A673 (cell line): Measurements from ENCODE around the gene ME1. TPM values are rescaled to one million over a fixed set of nuclear protein-coding genes. Genes with fewer than 3 reads are reported as not detected.

Experiments used
- BruUV-seq: library from RNA; stranded (reverse); fragments of 400-500 nt; replicated peaks from 2 replicates; lab custom pipeline; 2021; lab: Mats Ljungman, UMichigan
- CTCF ChIA-PET: fragments of 300-600 bp; sonication (Branson Sonifier 250); formaldehyde crosslinking; loops from one replicate; lab custom pipeline; 2022; ENCODE audit warnings: antibody characterized with exemption; lab: Charles Lee
- POLR2A ChIA-PET: fragments of 300-600 bp; sonication (Branson Sonifier 250); formaldehyde crosslinking; loops from one replicate; lab custom pipeline; 2022; ENCODE audit warnings: antibody characterized with exemption; ENCODE audit not compliant: low non-redundant PET; lab: Charles Lee
- DNase-seq: peaks from one replicate; pipeline ENCODE4 v3.0.0-alpha.2; 2015; ENCODE audit warnings: low spot score
- H3K27ac ChIP-seq: fragments of 200-600 bp; sonication (generic); 2 replicates; pipeline ENCODE4 v1.5.1; 2016; ENCODE audit warnings: mixed run types, low read depth, mild to moderate bottlenecking, mixed read lengths, antibody characterized with exemption, low read length; ENCODE audit not compliant: poor library complexity, severe bottlenecking
- H3K27me3 ChIP-seq: fragments of 200-600 bp; sonication (generic); replicated peaks from 2 replicates; pipeline ENCODE4 v1.6.1; 2017; ENCODE audit warnings: mixed run types, low read depth, mild to moderate bottlenecking, mixed read lengths, antibody characterized with exemption, low read length; ENCODE audit not compliant: insufficient read depth, poor library complexity
- H3K36me3 ChIP-seq: fragments of 200-600 bp; sonication (generic); 2 replicates; pipeline ENCODE4 v1.6.1; 2016; ENCODE audit warnings: mixed run types, mild to moderate bottlenecking, mixed read lengths, antibody characterized with exemption, low read length; ENCODE audit not compliant: insufficient read depth, poor library complexity, severe bottlenecking
- H3K4me1 ChIP-seq: fragments of 200-600 bp; sonication (generic); 2 replicates; pipeline ENCODE4 v1.6.1; 2017; ENCODE audit warnings: mixed run types, mild to moderate bottlenecking, mixed read lengths, antibody characterized with exemption, low read length; ENCODE audit not compliant: insufficient read depth, poor library complexity, severe bottlenecking
- H3K4me3 ChIP-seq: fragments of 200-600 bp; sonication (generic); 2 replicates; pipeline ENCODE4 v1.5.1; 2016; ENCODE audit warnings: low read depth, mixed run types, mild to moderate bottlenecking, mixed read lengths, low read length; ENCODE audit not compliant: poor library complexity, severe bottlenecking
- H3K9me3 ChIP-seq: fragments of 200-600 bp; sonication (generic); 2 replicates; pipeline ENCODE4 v1.6.1; 2016; ENCODE audit warnings: mixed run types, low read depth, mild to moderate bottlenecking, mixed read lengths, antibody characterized with exemption, low read length; ENCODE audit not compliant: poor library complexity, severe bottlenecking
- EZH2 ChIP-seq: fragments of 200-600 bp; sonication (generic); IDR thresholded peaks from 2 replicates; pipeline ENCODE4 v1.6.1; 2017; ENCODE audit warnings: borderline replicate concordance, low read depth, mild to moderate bottlenecking, mixed read lengths, antibody characterized with exemption, low read length; ENCODE audit not compliant: poor library complexity, severe bottlenecking
- intact Hi-C: fragments of 100-400 bp; cut with micrococcal nuclease; formaldehyde crosslinking; loops from one replicate; pipeline ENCODE4 v1.10.0; 2022; ENCODE audit not compliant: unreplicated experiment
- total RNA-seq: library from RNA; stranded (reverse); gene quantifications from 2 replicates; pipeline ENCODE4 v1.2.3, GENCODE V29; 2021
- TF ChIP-seq, protein P1 (sequence below): fragments of 300-800, 200-600 bp; sonication (generic); conservative IDR thresholded peaks from 2 replicates; pipeline ENCODE4 v1.5.1; 2017; ENCODE audit warnings: low read depth, mild to moderate bottlenecking, antibody characterized with exemption, low read length, moderate library complexity, mixed read lengths

The ME1 gene
- total RNA-seq, 1 experiment from 2014 or later: 78.8 TPM

DNA sequence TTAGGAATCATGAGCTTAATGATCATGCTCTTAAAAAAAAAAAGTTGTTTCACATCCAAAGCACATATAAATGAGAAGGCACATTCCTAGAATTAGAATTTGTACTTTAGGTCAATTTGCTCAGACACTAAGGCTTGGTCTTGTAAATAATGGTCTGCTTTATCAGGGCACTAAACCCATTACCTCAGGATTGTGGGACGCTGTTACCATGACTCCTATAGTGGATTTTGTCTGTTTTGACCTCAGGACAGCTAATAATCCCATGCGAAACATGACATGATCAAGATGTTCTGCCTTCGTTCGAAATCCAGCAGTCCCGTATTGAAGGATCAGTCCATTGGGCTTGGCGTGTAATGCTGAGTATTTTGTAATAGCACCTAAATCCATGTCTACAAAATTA, 240.2 kb downstream of the ME1 start:
- DNase-seq: no peak
- no peaks in the 10 kb centered on the region for H3K27me3 ChIP-seq
- H3K4me1 ChIP-seq: peaks cover 12% of the 10 kb centered on the region
- no peak overlapping the region for H3K4me3 ChIP-seq
- ChIA-PET CTCF (no interaction called here), POLR2A (no interaction called here)
- no peaks in the 10 kb centered on the region for H3K9me3 ChIP-seq
- BruUV-seq: no TSS peak
- peaks cover 50% of the 10 kb centered on the region for H3K36me3 ChIP-seq
- no peak overlapping the region for H3K27ac ChIP-seq
- no peak for TF ChIP-seq EZH2
- TF ChIP-seq, protein P1, sequence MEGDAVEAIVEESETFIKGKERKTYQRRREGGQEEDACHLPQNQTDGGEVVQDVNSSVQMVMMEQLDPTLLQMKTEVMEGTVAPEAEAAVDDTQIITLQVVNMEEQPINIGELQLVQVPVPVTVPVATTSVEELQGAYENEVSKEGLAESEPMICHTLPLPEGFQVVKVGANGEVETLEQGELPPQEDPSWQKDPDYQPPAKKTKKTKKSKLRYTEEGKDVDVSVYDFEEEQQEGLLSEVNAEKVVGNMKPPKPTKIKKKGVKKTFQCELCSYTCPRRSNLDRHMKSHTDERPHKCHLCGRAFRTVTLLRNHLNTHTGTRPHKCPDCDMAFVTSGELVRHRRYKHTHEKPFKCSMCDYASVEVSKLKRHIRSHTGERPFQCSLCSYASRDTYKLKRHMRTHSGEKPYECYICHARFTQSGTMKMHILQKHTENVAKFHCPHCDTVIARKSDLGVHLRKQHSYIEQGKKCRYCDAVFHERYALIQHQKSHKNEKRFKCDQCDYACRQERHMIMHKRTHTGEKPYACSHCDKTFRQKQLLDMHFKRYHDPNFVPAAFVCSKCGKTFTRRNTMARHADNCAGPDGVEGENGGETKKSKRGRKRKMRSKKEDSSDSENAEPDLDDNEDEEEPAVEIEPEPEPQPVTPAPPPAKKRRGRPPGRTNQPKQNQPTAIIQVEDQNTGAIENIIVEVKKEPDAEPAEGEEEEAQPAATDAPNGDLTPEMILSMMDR: no peak
- intact Hi-C loops: no loop called here

DNA sequence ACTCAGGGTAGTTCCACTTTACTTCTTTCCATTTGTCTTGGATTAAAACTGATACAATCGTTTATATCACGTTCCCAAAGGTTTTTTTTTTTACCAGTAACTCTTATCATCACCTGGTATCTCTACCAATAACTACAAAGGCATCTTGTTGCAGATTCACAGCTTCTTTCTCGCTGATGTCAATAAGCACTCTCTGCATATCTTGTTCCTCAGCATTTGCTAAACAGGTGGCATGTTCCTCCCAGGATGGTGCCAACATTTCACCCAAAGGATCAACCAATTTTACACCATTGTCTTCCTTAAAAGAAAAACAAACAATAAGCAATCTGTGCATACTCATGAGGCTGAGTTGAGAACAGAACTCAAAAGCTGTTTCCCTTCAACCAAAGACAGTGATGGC, 242.3 kb downstream of the ME1 start:
- Histone ChIP-seq H3K9me3 (no peaks in the 10 kb centered on the region), H3K4me1 (peaks cover 12% of the 10 kb centered on the region), H3K36me3 (peaks cover 67% of the 10 kb centered on the region), H3K27ac (no peak overlapping the region), H3K27me3 (no peaks in the 10 kb centered on the region), H3K4me3 (no peak overlapping the region)
- BruUV-seq: no TSS peak
- POLR2A ChIA-PET: no interaction called here
- intact Hi-C loops: no loop called here
- CTCF ChIA-PET: no interaction called here
- no peak for DNase-seq
- TF ChIP-seq, protein P1: no peak
- no peak for TF ChIP-seq EZH2

DNA sequence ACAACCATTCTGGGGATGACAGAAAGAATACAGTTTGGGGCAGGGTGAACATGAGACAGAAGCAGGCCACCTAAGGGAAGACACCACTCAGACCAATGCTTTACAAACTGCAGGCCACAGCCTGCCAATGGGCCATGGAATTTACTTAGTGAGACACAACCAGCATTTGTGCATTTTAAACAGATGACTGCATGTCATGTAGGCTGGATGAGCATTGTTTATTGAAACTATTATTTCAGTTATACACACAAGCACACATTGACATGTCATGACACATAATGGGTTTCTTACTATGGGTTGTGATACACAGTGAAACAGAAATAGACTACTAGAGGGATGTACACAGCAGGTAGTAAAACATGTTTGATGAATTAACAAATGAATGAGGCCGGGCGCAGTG, 245.8 kb downstream of the ME1 start:
- CTCF ChIA-PET: no interaction called here
- POLR2A ChIA-PET: no interaction called here

More for the DNA sequence above, 245.8 kb downstream of the ME1 start:
- peaks cover 88% of the 10 kb centered on the region for H3K36me3 ChIP-seq
- no TSS peak for BruUV-seq
- intact Hi-C loops: no loop called here
- DNase-seq: no peak
- peaks cover 8% of the 10 kb centered on the region for H3K4me1 ChIP-seq
- H3K27ac ChIP-seq: no peak overlapping the region
- no peak overlapping the region for H3K4me3 ChIP-seq
- H3K9me3 ChIP-seq: no peaks in the 10 kb centered on the region
- TF ChIP-seq EZH2: no peak
- TF ChIP-seq, protein P1: no peak
- no peaks in the 10 kb centered on the region for H3K27me3 ChIP-seq
